AG09319 (cell line): ENCODE results near the gene SPAG9.

Experiments
- DNase-seq: peaks from one replicate; pipeline ENCODE4 v3.0.0-alpha.2; 2010; ENCODE audit warnings: low read depth; ENCODE audit errors: extremely low read depth
- CTCF ChIP-seq: IDR thresholded peaks from 2 replicates; pipeline ENCODE4 v1.5.1; 2011; ENCODE audit warnings: low read depth, mild to moderate bottlenecking, inconsistent platforms, low read length, moderate library complexity

SPAG9 gene

GRCh38 chr17:51120739-51121619 lies at the start of gene SPAG9:
SPAG9 (minus strand) TSS chr17:51120868; CDS start chr17:51120656, 212 bp downstream.
- TF ChIP-seq CTCF, result no peak
- peak; percentile 91 for DNase-seq

- no peak for TF ChIP-seq CTCF
- no peak for DNase-seq
Measured at GRCh38 chr17:51169340-51169739, 48.7 kb upstream of the SPAG9 start.

- TF ChIP-seq CTCF, result peak; percentile 70
- DNase-seq, result no peak
Measured at GRCh38 chr17:51166987-51167931, 46.6 kb upstream of the SPAG9 start.

- peak; percentile 66 for DNase-seq
- no peak for TF ChIP-seq CTCF
Measured at GRCh38 chr17:51166198-51166986, 45.7 kb upstream of the SPAG9 start, which contains the start of gene NME2. NME2 (plus strand) TSS chr17:51166411; CDS start chr17:51166831, 420 bp downstream.

- DNase-seq, result no peak
Measured at GRCh38 chr17:51165680-51166197, 45.1 kb upstream of the SPAG9 start.

More at GRCh38 chr17:51165680-51166197, 45.1 kb upstream of the SPAG9 start:
- TF ChIP-seq CTCF, result no peak
